Peyer's patch (tissue), 4 donors: ENCODE measurements around the gene ARF6. TPM values are rescaled to one million over a fixed set of nuclear protein-coding genes. Genes with fewer than 3 reads are reported as not detected.

ENCODE experiments used
- DNase-seq, 3 donors: peaks; one replicate each; pipeline ENCODE4 v3.0.0-alpha.2; 2017 to 2019
- H3K27ac ChIP-seq, 4 donors: fragments of 200-600 bp; sonication (generic); one replicate each; pipeline ENCODE4 v1.5.1; 2016 to 2019
- H3K27me3 ChIP-seq, 2 donors: fragments of 200-600 bp; sonication (generic); one replicate each; pipeline ENCODE4 v1.5.1; 2019
- H3K36me3 ChIP-seq, 3 donors: fragments of 200-600 bp; sonication (generic); one replicate each; pipeline ENCODE4 v1.5.1; 2016 to 2019
- H3K4me1 ChIP-seq, 4 donors: fragments of 200-600 bp; sonication (generic); one replicate each; pipeline ENCODE4 v1.5.1; 2016 to 2019
- H3K4me3 ChIP-seq, 4 donors: fragments of 200-600 bp; sonication (generic); 1 replicate in 3 of 4; 2 replicates in 1 of 4; pipeline ENCODE4 v1.5.1; 2016 to 2019; ENCODE audit warnings: mild to moderate bottlenecking in 1 of 4
- H3K9me3 ChIP-seq, 4 donors: fragments of 200-600 bp; sonication (generic); one replicate each; pipeline ENCODE4 v1.5.1; 2016 to 2019; ENCODE audit warnings: mild to moderate bottlenecking in 1 of 4
- POLR2A ChIP-seq, 2 donors: fragments of 450-650 bp; IDR thresholded peaks; one replicate each; pipeline ENCODE4 v1.5.1; 2017; ENCODE audit warnings: antibody characterized with exemption in 2 of 2, mild to moderate bottlenecking in 2 of 2, moderate library complexity in 2 of 2
- total RNA-seq, 4 donors: library from RNA; depleted of rRNA; stranded (reverse); fragments of >200 nt; gene quantifications; one replicate each; pipeline ENCODE4 v1.1.0, GENCODE V29; 2016
- TF ChIP-seq, protein P1 (sequence below), 6 experiments: fragments of 450-650 bp in 4 of 6; fragments of 200-600 bp in 2 of 6; sonication (generic) in 1 of 6; IDR thresholded peaks; one replicate each; pipeline ENCODE4 v1.5.1; 2017 to 2019; ENCODE audit warnings: antibody characterized with exemption in 6 of 6, mild to moderate bottlenecking in 3 of 6, moderate library complexity in 1 of 6

Gene ARF6
- total RNA-seq, 4 donors from 2014 or later = 47.0 to 92.5 (median 68.5) TPM

- DNase-seq = peak in 1 of 3 donors; percentile 32
- H3K4me3 ChIP-seq = no peak overlapping the region
- H3K4me1 ChIP-seq = no peaks in the 10 kb centered on the region
- H3K36me3 ChIP-seq = no peaks in the 10 kb centered on the region
- no peak overlapping the region for H3K27ac ChIP-seq
- TF ChIP-seq, protein P1, sequence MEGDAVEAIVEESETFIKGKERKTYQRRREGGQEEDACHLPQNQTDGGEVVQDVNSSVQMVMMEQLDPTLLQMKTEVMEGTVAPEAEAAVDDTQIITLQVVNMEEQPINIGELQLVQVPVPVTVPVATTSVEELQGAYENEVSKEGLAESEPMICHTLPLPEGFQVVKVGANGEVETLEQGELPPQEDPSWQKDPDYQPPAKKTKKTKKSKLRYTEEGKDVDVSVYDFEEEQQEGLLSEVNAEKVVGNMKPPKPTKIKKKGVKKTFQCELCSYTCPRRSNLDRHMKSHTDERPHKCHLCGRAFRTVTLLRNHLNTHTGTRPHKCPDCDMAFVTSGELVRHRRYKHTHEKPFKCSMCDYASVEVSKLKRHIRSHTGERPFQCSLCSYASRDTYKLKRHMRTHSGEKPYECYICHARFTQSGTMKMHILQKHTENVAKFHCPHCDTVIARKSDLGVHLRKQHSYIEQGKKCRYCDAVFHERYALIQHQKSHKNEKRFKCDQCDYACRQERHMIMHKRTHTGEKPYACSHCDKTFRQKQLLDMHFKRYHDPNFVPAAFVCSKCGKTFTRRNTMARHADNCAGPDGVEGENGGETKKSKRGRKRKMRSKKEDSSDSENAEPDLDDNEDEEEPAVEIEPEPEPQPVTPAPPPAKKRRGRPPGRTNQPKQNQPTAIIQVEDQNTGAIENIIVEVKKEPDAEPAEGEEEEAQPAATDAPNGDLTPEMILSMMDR (IDR thresholded peaks at IDR 0.05) = no peak
- TF ChIP-seq POLR2A (IDR thresholded peaks at IDR 0.05) = no peak
- no peaks in the 10 kb centered on the region for H3K27me3 ChIP-seq
- no peaks in the 10 kb centered on the region for H3K9me3 ChIP-seq
These were observed 32.0 kb downstream of the ARF6 start for GRCh38 chr14:49924852-49925251.

DNA sequence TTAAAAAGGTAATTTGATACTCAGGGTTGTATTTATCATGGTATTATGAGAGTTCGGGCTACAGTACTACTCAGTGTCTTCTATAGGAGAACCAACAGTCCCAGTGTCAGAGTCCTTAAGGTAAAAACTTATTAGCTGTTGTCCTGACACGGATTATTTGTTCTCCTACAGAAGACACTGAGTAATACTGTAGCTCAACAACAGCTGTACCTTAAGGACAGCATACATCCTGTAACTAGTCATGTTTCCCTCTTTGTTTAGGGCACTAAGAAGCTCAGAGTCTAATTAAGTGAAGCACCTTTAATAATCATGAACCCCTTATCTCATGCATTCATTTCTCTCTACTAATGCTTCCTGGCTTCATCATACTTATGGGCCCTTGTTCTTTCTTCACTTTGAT, 33.9 kb downstream of the ARF6 start:
- no peak for TF ChIP-seq POLR2A (IDR thresholded peaks at IDR 0.05)
- TF ChIP-seq, protein P1 (IDR thresholded peaks at IDR 0.05) = no peak
- no peaks in the 10 kb centered on the region for H3K9me3 ChIP-seq
- H3K27me3 ChIP-seq = no peaks in the 10 kb centered on the region
- DNase-seq = no peak
- H3K4me3 ChIP-seq = no peak overlapping the region
- H3K27ac ChIP-seq = no peak overlapping the region
- H3K36me3 ChIP-seq = no peaks in the 10 kb centered on the region
- no peaks in the 10 kb centered on the region for H3K4me1 ChIP-seq

GRCh38 chr14:49928015-49928414, 35.1 kb downstream of the ARF6 start:
- Histone ChIP-seq H3K4me3 (no peak overlapping the region), H3K27me3 (no peaks in the 10 kb centered on the region), H3K27ac (no peak overlapping the region), H3K4me1 (no peaks in the 10 kb centered on the region), H3K36me3 (no peaks in the 10 kb centered on the region), H3K9me3 (no peaks in the 10 kb centered on the region)
- no peak for DNase-seq
- TF ChIP-seq, protein P1 (IDR thresholded peaks at IDR 0.05) = no peak
- no peak for TF ChIP-seq POLR2A (IDR thresholded peaks at IDR 0.05)

DNA sequence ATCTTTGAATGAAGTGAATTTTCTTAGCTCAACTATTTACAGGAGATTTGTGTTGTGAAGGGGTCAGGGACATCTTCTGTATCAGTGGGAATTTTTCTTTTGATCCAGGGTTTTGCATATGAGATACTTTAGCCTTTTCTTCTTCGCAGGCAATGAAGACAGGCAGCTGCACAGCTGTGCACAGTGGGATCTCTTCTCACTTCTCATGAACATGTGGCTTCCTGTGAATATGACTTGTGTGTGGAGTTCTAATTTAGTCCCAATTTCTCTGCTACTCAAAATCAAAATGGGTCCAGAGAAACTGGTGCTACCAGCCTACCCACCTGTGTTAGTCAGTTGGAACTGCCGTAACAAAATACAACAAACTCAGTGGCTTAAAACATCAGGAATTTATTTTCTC, 37.8 kb downstream of the ARF6 start:
- Histone ChIP-seq H3K27me3 (no peaks in the 10 kb centered on the region), H3K4me3 (no peak overlapping the region), H3K4me1 (no peaks in the 10 kb centered on the region), H3K9me3 (no peaks in the 10 kb centered on the region), H3K36me3 (no peaks in the 10 kb centered on the region), H3K27ac (peak overlapping the region in 1 of 4 donors; percentile 70)
- TF ChIP-seq POLR2A (IDR thresholded peaks at IDR 0.05) = no peak
- TF ChIP-seq, protein P1 (IDR thresholded peaks at IDR 0.05) = no peak
- DNase-seq = peak in 1 of 3 donors; percentile 30

GRCh38 chr14:49931523-49931922, 38.6 kb downstream of the ARF6 start:
- no peaks in the 10 kb centered on the region for H3K4me1 ChIP-seq
- H3K9me3 ChIP-seq = no peaks in the 10 kb centered on the region
- no peak overlapping the region for H3K27ac ChIP-seq
- TF ChIP-seq, protein P1 (IDR thresholded peaks at IDR 0.05) = no peak
- no peak for TF ChIP-seq POLR2A (IDR thresholded peaks at IDR 0.05)
- H3K36me3 ChIP-seq = no peaks in the 10 kb centered on the region
- no peaks in the 10 kb centered on the region for H3K27me3 ChIP-seq
- no peak overlapping the region for H3K4me3 ChIP-seq
- DNase-seq = peak in 1 of 3 donors; percentile 26

GRCh38 chr14:49933128-49933527, 40.2 kb downstream of the ARF6 start:
- TF ChIP-seq, protein P1 (IDR thresholded peaks at IDR 0.05) = no peak
- TF ChIP-seq POLR2A (IDR thresholded peaks at IDR 0.05) = no peak
- no peak for DNase-seq
- H3K4me1 ChIP-seq = no peaks in the 10 kb centered on the region
- H3K4me3 ChIP-seq = no peak overlapping the region
- H3K36me3 ChIP-seq = no peaks in the 10 kb centered on the region
- H3K27me3 ChIP-seq = no peaks in the 10 kb centered on the region
- no peak overlapping the region for H3K27ac ChIP-seq
- no peaks in the 10 kb centered on the region for H3K9me3 ChIP-seq
